ENCODE results near the gene CLCN4. TPM values are rescaled to one million over a fixed set of nuclear protein-coding genes. Genes with fewer than 3 reads are reported as not detected.

CLCN4 gene
- total and polyA plus RNA-seq, 10 donors = 0.63 to 10.9 (median 5.0) TPM

DNA sequence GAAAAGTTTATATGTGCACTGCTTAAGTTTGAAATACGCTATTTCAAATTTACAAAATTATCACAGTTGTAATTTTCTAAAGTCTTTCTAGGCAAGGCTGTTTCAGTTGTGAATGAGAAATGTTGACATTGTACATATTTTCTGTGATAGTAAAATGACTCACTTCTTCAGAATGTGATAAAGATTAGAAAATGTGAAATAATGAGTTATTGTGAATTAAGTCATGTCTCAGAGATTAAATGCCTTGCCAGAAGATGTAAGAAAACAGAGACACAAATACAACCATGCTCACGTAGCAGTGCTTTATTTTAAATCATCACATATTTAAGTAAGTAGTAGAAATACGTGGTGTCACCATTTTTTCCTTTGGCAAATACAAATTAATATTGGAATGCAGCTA, 768 bp downstream of the CLCN4 start:
- TF ChIP-seq, protein P1, sequence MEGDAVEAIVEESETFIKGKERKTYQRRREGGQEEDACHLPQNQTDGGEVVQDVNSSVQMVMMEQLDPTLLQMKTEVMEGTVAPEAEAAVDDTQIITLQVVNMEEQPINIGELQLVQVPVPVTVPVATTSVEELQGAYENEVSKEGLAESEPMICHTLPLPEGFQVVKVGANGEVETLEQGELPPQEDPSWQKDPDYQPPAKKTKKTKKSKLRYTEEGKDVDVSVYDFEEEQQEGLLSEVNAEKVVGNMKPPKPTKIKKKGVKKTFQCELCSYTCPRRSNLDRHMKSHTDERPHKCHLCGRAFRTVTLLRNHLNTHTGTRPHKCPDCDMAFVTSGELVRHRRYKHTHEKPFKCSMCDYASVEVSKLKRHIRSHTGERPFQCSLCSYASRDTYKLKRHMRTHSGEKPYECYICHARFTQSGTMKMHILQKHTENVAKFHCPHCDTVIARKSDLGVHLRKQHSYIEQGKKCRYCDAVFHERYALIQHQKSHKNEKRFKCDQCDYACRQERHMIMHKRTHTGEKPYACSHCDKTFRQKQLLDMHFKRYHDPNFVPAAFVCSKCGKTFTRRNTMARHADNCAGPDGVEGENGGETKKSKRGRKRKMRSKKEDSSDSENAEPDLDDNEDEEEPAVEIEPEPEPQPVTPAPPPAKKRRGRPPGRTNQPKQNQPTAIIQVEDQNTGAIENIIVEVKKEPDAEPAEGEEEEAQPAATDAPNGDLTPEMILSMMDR (IDR thresholded peaks at IDR 0.05 in 8 of 11, conservative IDR thresholded peaks at IDR 0.05 in 3 of 11) = no peak
- no peak for TF ChIP-seq POLR2A (IDR thresholded peaks at IDR 0.05)
- no peak for TF ChIP-seq POLR2AphosphoS5 (IDR thresholded peaks at IDR 0.05)
- H3K27ac ChIP-seq = peak overlapping the region in 6 of 8 donors; percentile 52 to 84 (median 79)
- intact Hi-C loops (cut with DNase I; ENCODE audit: low total_unique reads) = no loop called here
- WGBS, 5 donors = 54 to 81% (median 69%) methylated on average over 3 of the region's 3 CpGs
- peak overlapping the region in 5 of 8 donors; percentile 14 to 69 (median 36) for H3K4me3 ChIP-seq
- H3K4me1 ChIP-seq = peaks cover 0 to 42% (median 14%) of the 10 kb centered on the region in 6 donors
- no peak for DNase-seq
- peaks cover 0 to 48% (median 9%) of the 10 kb centered on the region in 7 donors for H3K27me3 ChIP-seq (replicated peaks in 1 of 7)
- no peaks in the 10 kb centered on the region for H3K9me3 ChIP-seq
- no peaks in the 10 kb centered on the region for H3K36me3 ChIP-seq

DNA sequence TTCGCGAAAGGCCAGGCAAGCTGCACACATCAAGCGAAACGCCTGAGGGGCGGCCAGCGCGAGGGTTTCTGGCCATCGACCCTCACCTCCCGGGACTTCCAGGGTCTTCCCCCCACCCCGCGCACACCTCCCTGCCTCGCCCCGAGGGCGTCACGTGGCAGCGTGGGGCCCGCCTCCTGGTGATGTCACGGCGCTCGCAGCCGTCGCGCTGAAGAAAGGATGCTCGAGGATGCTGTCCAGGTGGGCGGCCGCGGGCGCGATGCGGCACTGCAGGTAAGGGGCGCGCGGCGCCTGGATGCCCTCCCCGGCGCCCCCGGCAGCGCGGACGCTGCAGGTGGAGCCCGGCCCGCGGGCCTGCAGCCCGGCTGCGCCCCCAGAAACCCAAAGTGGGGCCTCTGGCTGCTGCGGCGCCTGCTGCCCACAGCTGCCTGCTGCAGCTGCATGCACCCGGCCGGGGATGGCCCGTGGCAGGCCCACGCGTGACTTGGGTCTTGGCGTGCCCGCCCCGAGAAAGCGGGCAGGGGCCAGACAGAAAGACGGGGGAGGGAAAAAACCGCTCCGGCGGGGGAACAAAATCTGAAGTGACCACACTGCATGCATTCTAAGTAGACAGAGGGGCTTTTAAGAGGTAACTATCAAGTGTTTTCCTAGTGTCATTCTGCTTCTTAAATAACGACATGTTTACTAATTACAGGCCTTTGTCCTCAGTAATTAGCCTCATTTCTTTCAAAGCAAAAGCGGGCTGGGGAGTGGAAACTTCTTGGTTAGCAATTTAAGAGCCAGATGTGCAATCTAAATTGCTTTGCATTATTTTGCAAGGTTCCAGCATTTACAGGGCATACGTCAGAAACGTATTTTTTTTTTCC, 1.7 kb downstream of the CLCN4 start:
- peak; percentile 89 for DNase-seq
- TF ChIP-seq POLR2A (IDR thresholded peaks at IDR 0.05) (no peak), POLR2AphosphoS5 (IDR thresholded peaks at IDR 0.05) (peak; percentile 33 to 66 (median 52))
- TF ChIP-seq, protein P1 (IDR thresholded peaks at IDR 0.05 in 8 of 11, conservative IDR thresholded peaks at IDR 0.05 in 3 of 11) = no peak
- intact Hi-C loops (cut with DNase I; ENCODE audit: low total_unique reads) = no loop called here
- Histone ChIP-seq H3K9me3 (no peaks in the 10 kb centered on the region), H3K4me3 (peak overlapping the region in 7 of 8 donors; percentile 8 to 69 (median 25)), H3K27me3 (replicated peaks in 1 of 7) (peaks cover 0 to 47% (median 9%) of the 10 kb centered on the region in 7 donors), H3K36me3 (no peaks in the 10 kb centered on the region), H3K27ac (peak overlapping the region in 4 of 8 donors; percentile 78 to 84 (median 80)), H3K4me1 (peaks cover 0 to 42% (median 14%) of the 10 kb centered on the region in 6 donors)
- 14 to 43% (median 37%) methylated on average over 18 to 64 of the region's 64 CpGs for WGBS, 5 donors

DNA sequence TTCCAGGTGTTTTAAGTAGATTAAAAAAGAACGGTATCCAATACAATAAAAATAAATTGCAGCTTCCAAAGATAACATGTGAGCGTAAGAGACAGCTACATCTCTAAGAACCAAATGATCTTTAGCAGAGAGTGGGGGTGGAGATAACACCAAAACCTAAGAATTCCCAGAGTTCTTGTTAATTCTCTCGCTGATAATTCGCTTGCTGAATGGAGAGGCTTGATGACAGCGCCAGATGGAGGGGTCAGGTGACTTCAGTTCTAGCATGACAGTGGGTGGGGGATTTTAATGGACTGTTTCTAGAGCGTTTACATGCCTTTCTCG, 2.3 kb downstream of the CLCN4 start:
- Histone ChIP-seq H3K4me3 (no peak overlapping the region), H3K36me3 (no peaks in the 10 kb centered on the region), H3K27me3 (replicated peaks in 1 of 7) (peaks cover 0 to 46% (median 9%) of the 10 kb centered on the region in 7 donors), H3K9me3 (no peaks in the 10 kb centered on the region), H3K4me1 (peaks cover 0 to 42% (median 14%) of the 10 kb centered on the region in 6 donors), H3K27ac (no peak overlapping the region)
- TF ChIP-seq, protein P1 (IDR thresholded peaks at IDR 0.05 in 8 of 11, conservative IDR thresholded peaks at IDR 0.05 in 3 of 11) = no peak
- no peak for TF ChIP-seq POLR2AphosphoS5 (IDR thresholded peaks at IDR 0.05)
- TF ChIP-seq POLR2A (IDR thresholded peaks at IDR 0.05) = no peak
- intact Hi-C loops (cut with DNase I; ENCODE audit: low total_unique reads) = no loop called here
- 57 to 86% (median 83%) methylated on average over 6 to 7 of the region's 7 CpGs for WGBS, 5 donors
- no peak for DNase-seq

DNA sequence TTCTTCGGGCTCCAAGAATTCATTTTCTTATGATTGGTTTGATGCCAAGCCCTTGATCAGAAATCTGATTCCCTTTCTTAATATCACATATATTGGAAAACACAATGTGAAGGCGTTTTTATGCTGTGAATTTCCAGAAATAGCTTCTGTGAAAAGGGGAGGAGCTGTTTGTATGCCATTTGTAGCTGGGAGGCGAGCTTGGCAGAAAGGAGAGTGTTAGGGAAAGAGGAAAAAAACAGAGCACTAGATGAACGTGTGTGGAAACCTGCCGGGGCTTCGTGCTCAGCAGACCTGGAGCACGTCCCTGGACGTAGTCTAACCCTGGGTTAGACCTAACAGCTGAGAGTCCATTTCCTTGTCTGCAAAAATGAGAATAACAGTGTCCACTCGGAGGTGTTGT, 3.4 kb downstream of the CLCN4 start:
- Histone ChIP-seq H3K27ac (no peak overlapping the region), H3K4me3 (no peak overlapping the region), H3K9me3 (no peaks in the 10 kb centered on the region), H3K27me3 (replicated peaks in 1 of 7) (peaks cover 0 to 46% (median 9%) of the 10 kb centered on the region in 7 donors), H3K4me1 (peaks cover 0 to 46% (median 16%) of the 10 kb centered on the region in 6 donors), H3K36me3 (no peaks in the 10 kb centered on the region)
- TF ChIP-seq, protein P1 (IDR thresholded peaks at IDR 0.05 in 8 of 11, conservative IDR thresholded peaks at IDR 0.05 in 3 of 11) = no peak
- DNase-seq = no peak
- intact Hi-C loops (cut with DNase I; ENCODE audit: low total_unique reads) = no loop called here
- WGBS, 5 donors = 61 to 90% (median 85%) methylated on average over 9 of the region's 9 CpGs
